Stimulated activated CD4-positive, alpha-beta T cell treated with anti-CD3 and anti-CD28 coated beads, TNF-alpha, amount 100 ng/mL, for 24 hours (primary cell): ENCODE data around the gene A1BG.

ENCODE experiments used
- DNase-seq, 3 experiments: peaks; one replicate each; pipeline ENCODE4 v3.0.0-alpha.2; 2020; ENCODE audit warnings: low read depth in 3 of 3

A1BG gene

GRCh38 chr19:58336216-58336615, 17.1 kb downstream of the A1BG start:
- no peak for DNase-seq

GRCh38 chr19:58335630-58336029, 17.7 kb downstream of the A1BG start:
- no peak for DNase-seq

GRCh38 chr19:58334691-58335249, 18.5 kb downstream of the A1BG start:
- DNase-seq, result no peak

GRCh38 chr19:58332697-58333096, 20.6 kb downstream of the A1BG start:
- DNase-seq, result no peak

- DNase-seq, result no peak
Observed at GRCh38 chr19:58330458-58330857, 22.8 kb downstream of the A1BG start.

GRCh38 chr19:58328999-58329398, 24.3 kb downstream of the A1BG start:
- DNase-seq, result no peak

GRCh38 chr19:58326914-58327726, 26.2 kb downstream of the A1BG start, which contains the start of gene ZSCAN22:
Gene ZSCAN22, plus strand, starts transcription at chr19:58326994. Its CDS starts 7,809 bp downstream, at chr19:58334803.
- peak; percentile 81 to 92 (median 85) for DNase-seq

GRCh38 chr19:58326501-58326913, 26.8 kb downstream of the A1BG start:
- DNase-seq, result no peak

- no peak for DNase-seq
Observed at GRCh38 chr19:58325311-58326022, 27.8 kb downstream of the A1BG start.

- DNase-seq, result no peak
Observed at GRCh38 chr19:58319241-58319640, 34.1 kb downstream of the A1BG start.

- no peak for DNase-seq
Observed at GRCh38 chr19:58318297-58318696, 35.0 kb downstream of the A1BG start.

- no peak for DNase-seq
Observed at GRCh38 chr19:58317476-58318072, 35.7 kb downstream of the A1BG start.

- no peak for DNase-seq
Observed at GRCh38 chr19:58315580-58315979, 37.7 kb downstream of the A1BG start.

GRCh38 chr19:58311345-58311865, 41.9 kb downstream of the A1BG start:
- no peak for DNase-seq

GRCh38 chr19:58310685-58311084, 42.6 kb downstream of the A1BG start:
- DNase-seq, result peak in 1 of 3 experiments; percentile 16

GRCh38 chr19:58307736-58308135, 45.6 kb downstream of the A1BG start:
- no peak for DNase-seq

GRCh38 chr19:58305932-58306323, 47.4 kb downstream of the A1BG start:
- DNase-seq, result no peak

GRCh38 chr19:58305065-58305931, 48.0 kb downstream of the A1BG start, which contains the start of gene ERVK3-1:
Gene ERVK3-1, plus strand, starts transcription at chr19:58305377. Its CDS starts 6,792 bp downstream, at chr19:58312169.
- DNase-seq, result peak; percentile 88 to 94 (median 91)

- no peak for DNase-seq
Observed at GRCh38 chr19:58304748-58305064, 48.6 kb downstream of the A1BG start.

- no peak for DNase-seq
Observed at GRCh38 chr19:58304255-58304654, 49.0 kb downstream of the A1BG start.

GRCh38 chr19:58300620-58301019, 52.7 kb downstream of the A1BG start:
- no peak for DNase-seq
